Progenitor cell of endocrine pancreas (in vitro differentiated cells): ENCODE measurements around the gene BLOC1S2. TPM values are rescaled to one million over a fixed set of nuclear protein-coding genes. Genes with fewer than 3 reads are reported as not detected.

Experiments used
- DNase-seq: peaks from one replicate; pipeline ENCODE4 v3.0.0; 2021; ENCODE audit warnings: low spot score; ENCODE audit not compliant: unreplicated experiment
- H3K27ac Mint-ChIP-seq: 2 replicates; pipeline ENCODE4 v1.8.0; 2021; ENCODE audit warnings: mild to moderate bottlenecking, moderate library complexity, mixed read lengths
- H3K27me3 Mint-ChIP-seq: 2 replicates; pipeline ENCODE4 v1.8.0; 2021; ENCODE audit warnings: mixed read lengths
- H3K36me3 Mint-ChIP-seq: 2 replicates; pipeline ENCODE4 v1.8.0; 2022; ENCODE audit warnings: mixed read lengths; ENCODE audit not compliant: insufficient read depth
- H3K4me1 Mint-ChIP-seq: 2 replicates; pipeline ENCODE4 v1.8.0; 2021; ENCODE audit warnings: low read depth, mixed read lengths
- H3K4me3 Mint-ChIP-seq: 2 replicates; pipeline ENCODE4 v1.8.0; 2021; ENCODE audit warnings: low read depth, mild to moderate bottlenecking, moderate library complexity, mixed read lengths
- H3K9me3 Mint-ChIP-seq: 2 replicates; pipeline ENCODE4 v1.8.0; 2021; ENCODE audit warnings: low read depth, mixed read lengths
- long read RNA-seq: library from polyadenylated mRNA; unstranded; transcript quantifications from one replicate; pipeline ENCODE4 v2.0.0, GENCODE V29; 2020
- total RNA-seq: library from RNA; stranded (reverse); gene quantifications from 2 replicates; pipeline ENCODE4 v1.2.1, GENCODE V29; 2021
- TF ChIP-seq, protein P1 (sequence below): fragments of 200-600 bp; sonication (generic); IDR thresholded peaks from one replicate; pipeline ENCODE4 v1.5.0; 2021; ENCODE audit warnings: antibody characterized with exemption, mild to moderate bottlenecking; ENCODE audit not compliant: unreplicated experiment

Gene BLOC1S2
- total RNA-seq: 28.7 and 31.6 TPM in 2 replicates
- long read RNA-seq, transcript BLOC1S2-202 (5 exons, 1,249 nt): major isoform, 41 of 46 reads
- long read RNA-seq, partial matches to known transcripts: 0 of 46 reads
- long read RNA-seq, other reads (novel, unspliced or antisense): 3 of 46 reads

DNA sequence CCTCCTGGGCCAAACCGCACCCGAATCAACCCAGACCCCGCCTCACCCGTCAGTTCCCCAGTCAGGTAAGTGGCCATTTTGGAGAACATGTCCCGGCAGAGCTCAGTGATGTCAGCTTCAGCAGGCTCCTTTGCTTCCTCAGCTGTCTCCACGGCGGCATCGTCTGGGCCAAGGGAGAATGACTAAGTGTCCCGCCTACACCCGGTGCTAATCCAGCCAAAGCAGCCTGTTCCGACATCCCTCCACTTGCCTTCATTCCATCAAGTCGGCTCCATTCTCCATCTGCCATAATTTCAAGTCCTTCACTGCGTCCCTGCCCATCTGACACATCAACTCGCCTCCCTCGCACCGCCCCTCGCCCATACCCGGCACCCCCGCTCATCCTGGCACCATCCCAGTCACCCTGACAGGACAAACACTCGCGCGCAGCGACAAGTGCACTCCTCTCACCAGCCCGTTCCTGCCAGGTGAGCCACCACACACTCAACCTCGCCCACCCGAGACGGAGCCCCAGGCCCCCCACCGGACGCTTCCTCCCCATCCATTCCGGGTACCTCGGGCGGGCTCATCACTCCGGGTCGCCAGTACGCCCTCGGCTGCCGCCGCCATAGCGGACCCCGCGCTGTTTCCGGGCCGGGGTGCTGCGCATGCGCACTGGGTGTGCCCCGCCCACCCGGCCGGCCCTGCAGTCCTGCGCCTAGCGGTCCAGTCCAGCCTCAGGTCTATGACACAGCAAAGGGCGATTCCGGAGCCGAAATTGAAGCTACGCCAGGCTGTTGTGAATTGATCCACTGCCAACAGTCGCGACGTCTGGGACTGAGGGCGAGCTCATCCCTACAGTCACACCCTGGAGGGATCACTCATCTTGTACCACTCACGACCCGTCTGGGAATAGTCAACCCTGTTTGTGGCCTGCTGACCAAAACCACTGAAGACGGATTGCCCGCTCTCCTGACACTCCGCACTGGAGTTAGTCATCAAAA, at the start of gene BLOC1S2:
BLOC1S2 (minus strand) TSS at position 630 of the 983 bp plus-strand sequence; CDS start at position 609, 21 bp downstream.
- Mint-ChIP-seq H3K36me3 (peaks cover 1% of the 10 kb centered on the region), H3K9me3 (no peaks in the 10 kb centered on the region), H3K27ac (peak within 1 kb of the TSS; percentile 93), H3K4me3 (peak within 1 kb of the TSS; percentile 99), H3K27me3 (peaks cover 11% of the 10 kb centered on the region), H3K4me1 (peaks cover 12% of the 10 kb centered on the region)
- DNase-seq: peak; percentile 85
- TF ChIP-seq, protein P1, sequence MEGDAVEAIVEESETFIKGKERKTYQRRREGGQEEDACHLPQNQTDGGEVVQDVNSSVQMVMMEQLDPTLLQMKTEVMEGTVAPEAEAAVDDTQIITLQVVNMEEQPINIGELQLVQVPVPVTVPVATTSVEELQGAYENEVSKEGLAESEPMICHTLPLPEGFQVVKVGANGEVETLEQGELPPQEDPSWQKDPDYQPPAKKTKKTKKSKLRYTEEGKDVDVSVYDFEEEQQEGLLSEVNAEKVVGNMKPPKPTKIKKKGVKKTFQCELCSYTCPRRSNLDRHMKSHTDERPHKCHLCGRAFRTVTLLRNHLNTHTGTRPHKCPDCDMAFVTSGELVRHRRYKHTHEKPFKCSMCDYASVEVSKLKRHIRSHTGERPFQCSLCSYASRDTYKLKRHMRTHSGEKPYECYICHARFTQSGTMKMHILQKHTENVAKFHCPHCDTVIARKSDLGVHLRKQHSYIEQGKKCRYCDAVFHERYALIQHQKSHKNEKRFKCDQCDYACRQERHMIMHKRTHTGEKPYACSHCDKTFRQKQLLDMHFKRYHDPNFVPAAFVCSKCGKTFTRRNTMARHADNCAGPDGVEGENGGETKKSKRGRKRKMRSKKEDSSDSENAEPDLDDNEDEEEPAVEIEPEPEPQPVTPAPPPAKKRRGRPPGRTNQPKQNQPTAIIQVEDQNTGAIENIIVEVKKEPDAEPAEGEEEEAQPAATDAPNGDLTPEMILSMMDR: peak; percentile 16

DNA sequence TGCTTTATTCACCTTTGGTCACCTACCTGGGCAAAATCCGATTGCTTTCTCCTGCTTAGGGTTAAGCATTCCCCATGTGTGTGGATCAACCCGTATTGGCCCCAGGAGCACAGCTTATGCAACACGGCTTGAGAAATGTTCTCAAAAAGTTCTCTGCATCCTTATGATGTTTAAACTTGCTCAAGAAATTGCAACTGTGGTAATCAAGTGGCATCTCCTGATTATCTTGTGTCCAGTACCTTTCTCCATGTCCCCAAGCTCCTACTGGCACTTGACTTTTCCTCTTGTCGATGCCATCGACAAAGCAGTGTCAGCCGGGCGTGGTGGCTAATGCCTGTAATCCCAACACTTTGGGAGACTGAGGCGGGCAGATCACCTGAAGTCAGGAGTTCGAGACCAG, 48.3 kb upstream of the BLOC1S2 start:
- H3K4me1 Mint-ChIP-seq: no peaks in the 10 kb centered on the region
- TF ChIP-seq, protein P1: no peak
- H3K36me3 Mint-ChIP-seq: no peaks in the 10 kb centered on the region
- H3K4me3 Mint-ChIP-seq: no peak overlapping the region
- H3K27ac Mint-ChIP-seq: no peak overlapping the region
- no peaks in the 10 kb centered on the region for H3K9me3 Mint-ChIP-seq
- no peak for DNase-seq
- peaks cover 39% of the 10 kb centered on the region for H3K27me3 Mint-ChIP-seq

DNA sequence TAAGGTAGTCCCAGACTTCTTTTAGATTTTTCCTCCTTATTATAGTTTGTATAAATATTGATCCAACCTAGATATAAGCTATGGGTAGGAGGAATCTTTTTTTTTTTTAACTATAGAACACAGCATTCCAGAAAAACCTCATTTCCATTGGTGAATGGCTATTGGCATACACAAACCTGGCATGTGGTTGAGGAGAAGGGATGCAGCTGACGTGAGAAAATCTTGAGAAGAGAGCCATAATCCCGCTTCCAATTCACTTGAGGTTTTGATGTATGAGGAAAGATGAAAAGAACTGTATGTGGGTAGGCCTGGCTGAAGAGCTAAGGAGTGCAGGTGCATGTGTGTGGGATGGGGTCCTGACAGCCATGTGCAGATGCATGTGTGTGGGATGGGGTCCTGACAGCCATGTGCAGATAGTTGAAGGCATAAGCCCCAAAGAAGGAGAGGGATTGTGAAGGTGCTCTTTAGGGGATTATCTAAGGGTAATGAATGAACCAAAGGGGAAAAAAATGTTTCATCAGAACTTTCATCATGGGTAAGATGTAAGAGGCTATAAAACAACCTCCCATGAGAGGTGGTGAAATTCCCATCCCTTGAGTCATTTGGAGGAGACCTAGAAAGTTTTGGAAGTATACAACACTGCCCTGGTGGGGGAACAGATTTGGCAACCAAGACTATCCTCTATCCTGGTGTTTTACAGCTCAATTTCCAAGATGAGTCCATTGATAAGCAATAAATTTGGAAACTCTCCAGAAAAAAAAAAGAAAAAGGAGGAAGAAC, 47.4 kb upstream of the BLOC1S2 start:
- Mint-ChIP-seq H3K27ac (no peak overlapping the region), H3K4me1 (no peaks in the 10 kb centered on the region), H3K27me3 (peaks cover 47% of the 10 kb centered on the region), H3K4me3 (no peak overlapping the region), H3K9me3 (no peaks in the 10 kb centered on the region), H3K36me3 (no peaks in the 10 kb centered on the region)
- no peak for DNase-seq
- TF ChIP-seq, protein P1: no peak

DNA sequence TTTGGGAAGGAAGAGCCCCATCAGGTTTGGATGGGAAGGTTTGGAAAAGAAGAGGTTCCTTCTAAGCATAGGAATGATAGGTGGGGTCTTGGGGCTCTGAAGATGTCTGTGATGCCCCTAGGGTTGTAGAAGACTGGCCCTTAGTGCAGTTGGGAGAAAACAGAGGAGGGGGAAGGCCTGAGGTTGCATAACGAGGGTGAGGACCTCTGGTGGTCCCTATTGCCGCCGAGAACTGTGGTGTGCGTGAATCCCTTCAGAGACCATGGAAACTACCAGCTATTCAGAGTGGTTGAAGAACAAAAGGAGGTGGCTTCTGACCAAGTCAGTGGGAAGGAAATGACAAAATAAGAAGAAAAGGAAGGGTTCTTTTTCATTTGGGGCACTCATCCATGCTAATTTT, 46.6 kb upstream of the BLOC1S2 start:
- TF ChIP-seq, protein P1: no peak
- no peaks in the 10 kb centered on the region for H3K9me3 Mint-ChIP-seq
- no peaks in the 10 kb centered on the region for H3K4me1 Mint-ChIP-seq
- DNase-seq: no peak
- peaks cover 52% of the 10 kb centered on the region for H3K27me3 Mint-ChIP-seq
- no peaks in the 10 kb centered on the region for H3K36me3 Mint-ChIP-seq
- H3K4me3 Mint-ChIP-seq: no peak overlapping the region
- H3K27ac Mint-ChIP-seq: no peak overlapping the region

DNA sequence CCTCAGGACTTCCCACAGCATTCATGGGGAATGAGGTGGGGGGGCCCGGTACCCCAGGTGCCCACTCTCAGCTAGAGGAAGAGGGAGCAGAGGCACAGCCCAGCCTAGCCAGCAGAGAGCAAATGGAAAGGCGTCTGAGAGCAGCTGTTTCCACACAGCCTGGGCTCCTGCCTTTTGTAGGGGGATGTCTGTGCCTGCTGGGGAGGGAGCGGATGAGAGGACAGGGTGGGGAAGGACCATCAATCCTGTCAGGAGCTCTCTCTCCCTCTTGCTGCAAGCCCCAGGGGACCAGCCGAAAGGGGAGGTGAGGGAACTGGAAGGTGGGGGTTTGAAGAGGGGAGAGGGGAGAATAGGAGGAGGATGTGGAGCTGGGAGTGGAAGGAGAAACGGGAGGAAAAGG, 43.6 kb upstream of the BLOC1S2 start, which contains the start of gene PKD2L1:
PKD2L1 (minus strand) TSS at position 150 of the 400 bp plus-strand sequence; CDS start at position 25, 125 bp downstream.
- TF ChIP-seq, protein P1: no peak
- Mint-ChIP-seq H3K27me3 (peaks cover 72% of the 10 kb centered on the region), H3K4me1 (no peaks in the 10 kb centered on the region), H3K4me3 (no peak within 1 kb of the TSS), H3K9me3 (no peaks in the 10 kb centered on the region), H3K36me3 (no peaks in the 10 kb centered on the region), H3K27ac (no peak within 1 kb of the TSS)
- DNase-seq: no peak
